ENCODE measurements around the gene STMN3.

Gene STMN3

DNA sequence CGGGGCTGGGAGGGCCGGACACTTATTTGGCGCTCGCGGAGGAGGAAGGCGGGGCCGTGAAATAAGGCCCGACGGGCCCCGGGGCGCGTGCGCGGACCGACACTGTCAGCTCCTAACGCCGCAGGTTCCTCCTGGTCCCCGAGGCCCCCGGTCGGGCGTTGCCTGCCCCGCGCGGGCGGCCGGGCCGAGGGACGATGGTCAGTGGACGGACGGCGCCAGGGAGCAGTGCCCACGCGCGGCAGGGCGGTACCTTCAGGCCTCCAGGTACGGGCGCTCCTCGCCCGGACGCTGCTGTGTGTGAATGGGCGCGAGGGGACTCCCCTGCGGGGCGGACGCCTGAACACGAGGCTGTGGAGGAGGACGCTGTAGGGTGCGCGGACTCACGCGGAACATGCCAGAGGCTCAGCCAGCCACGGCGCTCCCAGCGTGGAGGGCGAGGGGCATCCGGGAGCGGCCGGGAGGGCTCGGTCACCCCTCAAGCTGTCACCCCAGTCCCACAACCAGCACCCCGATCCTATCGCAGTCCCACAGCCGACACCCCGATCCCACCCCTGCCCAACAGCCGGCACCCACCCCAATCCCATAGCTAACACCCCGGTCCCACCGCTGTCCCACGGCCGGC lies 26.0 kb downstream of the STMN3 start (continued):
- TF ChIP-seq, protein P1, sequence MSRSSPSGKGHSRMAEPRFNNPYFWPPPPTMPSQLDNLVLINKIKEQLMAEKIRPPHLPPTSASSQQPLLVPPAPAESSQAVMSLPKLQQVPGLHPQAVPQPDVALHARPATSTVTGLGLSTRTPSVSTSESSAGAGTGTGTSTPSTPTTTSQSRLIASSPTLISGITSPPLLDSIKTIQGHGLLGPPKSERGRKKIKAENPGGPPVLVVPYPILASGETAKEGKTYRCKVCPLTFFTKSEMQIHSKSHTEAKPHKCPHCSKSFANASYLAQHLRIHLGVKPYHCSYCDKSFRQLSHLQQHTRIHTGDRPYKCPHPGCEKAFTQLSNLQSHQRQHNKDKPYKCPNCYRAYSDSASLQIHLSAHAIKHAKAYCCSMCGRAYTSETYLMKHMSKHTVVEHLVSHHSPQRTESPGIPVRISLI (tag by site-specific recombination; IDR thresholded peaks at IDR 0.05): no peak
- TF ChIP-seq ZNF280C (tag by site-specific recombination; IDR thresholded peaks at IDR 0.05) (no peak), ZNF426 (tag by site-specific recombination; IDR thresholded peaks at IDR 0.05) (no peak), ZNF654 (tag by site-specific recombination; IDR thresholded peaks at IDR 0.05; ENCODE audit: low read depth) (no peak), ZNF677 (tag by site-specific recombination; IDR thresholded peaks at IDR 0.05) (no peak), ZNF514 (tag by site-specific recombination; IDR thresholded peaks at IDR 0.05) (no peak), ZIC2 (tag by site-specific recombination; IDR thresholded peaks at IDR 0.05) (peak; percentile 86), ZNF621 (tag by site-specific recombination; IDR thresholded peaks at IDR 0.05) (no peak), ZSCAN5A (tag by site-specific recombination; IDR thresholded peaks at IDR 0.05) (peak; percentile 92), ZNF664 (tag by site-specific recombination; IDR thresholded peaks at IDR 0.05) (no peak), SCRT1 (tag by site-specific recombination; IDR thresholded peaks at IDR 0.05; ENCODE audit: borderline replicate concordance) (no peak; the same call in 1 of the 2 replicates), ZNF549 (tag by site-specific recombination; IDR thresholded peaks at IDR 0.05) (no peak), EGR2 (tag by site-specific recombination; IDR thresholded peaks at IDR 0.05; ENCODE audit: low read depth) (peak; percentile 51; the same call in 1 of the 2 replicates), ZNF791 (tag by site-specific recombination; IDR thresholded peaks at IDR 0.05) (no peak), MEIS1 (CRISPR knock-in tag; IDR thresholded peaks at IDR 0.05; ENCODE audit: borderline replicate concordance) (no peak), ZNF76 (tag by site-specific recombination; IDR thresholded peaks at IDR 0.05; ENCODE audit: borderline replicate concordance, low read depth) (peak; percentile 71; the same call in 1 of the 2 replicates), ZNF580 (tag by site-specific recombination; IDR thresholded peaks at IDR 0.05) (no peak), ZNF501 (tag by site-specific recombination; IDR thresholded peaks at IDR 0.05) (peak; percentile 75; the same call in 1 of the 2 replicates), ZNF473 (tag by site-specific recombination; IDR thresholded peaks at IDR 0.05) (no peak), ZNF624 (tag by site-specific recombination; IDR thresholded peaks at IDR 0.05) (no peak)
- TF ChIP-seq, protein P2, sequence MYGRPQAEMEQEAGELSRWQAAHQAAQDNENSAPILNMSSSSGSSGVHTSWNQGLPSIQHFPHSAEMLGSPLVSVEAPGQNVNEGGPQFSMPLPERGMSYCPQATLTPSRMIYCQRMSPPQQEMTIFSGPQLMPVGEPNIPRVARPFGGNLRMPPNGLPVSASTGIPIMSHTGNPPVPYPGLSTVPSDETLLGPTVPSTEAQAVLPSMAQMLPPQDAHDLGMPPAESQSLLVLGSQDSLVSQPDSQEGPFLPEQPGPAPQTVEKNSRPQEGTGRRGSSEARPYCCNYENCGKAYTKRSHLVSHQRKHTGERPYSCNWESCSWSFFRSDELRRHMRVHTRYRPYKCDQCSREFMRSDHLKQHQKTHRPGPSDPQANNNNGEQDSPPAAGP (tag by site-specific recombination; IDR thresholded peaks at IDR 0.05): peak; percentile 73
- TF ChIP-seq, protein P3, sequence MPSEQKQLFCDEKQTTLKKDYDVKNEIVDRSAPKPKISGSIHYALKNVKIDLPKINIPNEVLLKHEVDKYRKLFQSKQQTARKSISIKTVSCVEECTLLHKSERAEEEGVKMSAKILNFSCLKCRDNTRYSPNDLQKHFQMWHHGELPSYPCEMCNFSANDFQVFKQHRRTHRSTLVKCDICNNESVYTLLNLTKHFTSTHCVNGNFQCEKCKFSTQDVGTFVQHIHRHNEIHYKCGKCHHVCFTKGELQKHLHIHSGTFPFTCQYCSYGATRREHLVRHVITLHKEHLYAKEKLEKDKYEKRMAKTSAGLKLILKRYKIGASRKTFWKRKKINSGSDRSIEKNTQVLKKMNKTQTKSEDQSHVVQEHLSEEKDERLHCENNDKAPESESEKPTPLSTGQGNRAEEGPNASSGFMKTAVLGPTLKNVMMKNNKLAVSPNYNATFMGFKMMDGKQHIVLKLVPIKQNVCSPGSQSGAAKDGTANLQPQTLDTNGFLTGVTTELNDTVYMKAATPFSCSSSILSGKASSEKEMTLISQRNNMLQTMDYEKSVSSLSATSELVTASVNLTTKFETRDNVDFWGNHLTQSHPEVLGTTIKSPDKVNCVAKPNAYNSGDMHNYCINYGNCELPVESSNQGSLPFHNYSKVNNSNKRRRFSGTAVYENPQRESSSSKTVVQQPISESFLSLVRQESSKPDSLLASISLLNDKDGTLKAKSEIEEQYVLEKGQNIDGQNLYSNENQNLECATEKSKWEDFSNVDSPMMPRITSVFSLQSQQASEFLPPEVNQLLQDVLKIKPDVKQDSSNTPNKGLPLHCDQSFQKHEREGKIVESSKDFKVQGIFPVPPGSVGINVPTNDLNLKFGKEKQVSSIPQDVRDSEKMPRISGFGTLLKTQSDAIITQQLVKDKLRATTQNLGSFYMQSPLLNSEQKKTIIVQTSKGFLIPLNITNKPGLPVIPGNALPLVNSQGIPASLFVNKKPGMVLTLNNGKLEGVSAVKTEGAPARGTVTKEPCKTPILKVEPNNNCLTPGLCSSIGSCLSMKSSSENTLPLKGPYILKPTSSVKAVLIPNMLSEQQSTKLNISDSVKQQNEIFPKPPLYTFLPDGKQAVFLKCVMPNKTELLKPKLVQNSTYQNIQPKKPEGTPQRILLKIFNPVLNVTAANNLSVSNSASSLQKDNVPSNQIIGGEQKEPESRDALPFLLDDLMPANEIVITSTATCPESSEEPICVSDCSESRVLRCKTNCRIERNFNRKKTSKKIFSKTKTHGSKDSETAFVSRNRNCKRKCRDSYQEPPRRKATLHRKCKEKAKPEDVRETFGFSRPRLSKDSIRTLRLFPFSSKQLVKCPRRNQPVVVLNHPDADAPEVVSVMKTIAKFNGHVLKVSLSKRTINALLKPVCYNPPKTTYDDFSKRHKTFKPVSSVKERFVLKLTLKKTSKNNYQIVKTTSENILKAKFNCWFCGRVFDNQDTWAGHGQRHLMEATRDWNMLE (tag by site-specific recombination; conservative IDR thresholded peaks at IDR 0.05; ENCODE audit: low read depth): no peak
- TF ChIP-seq, protein P4, sequence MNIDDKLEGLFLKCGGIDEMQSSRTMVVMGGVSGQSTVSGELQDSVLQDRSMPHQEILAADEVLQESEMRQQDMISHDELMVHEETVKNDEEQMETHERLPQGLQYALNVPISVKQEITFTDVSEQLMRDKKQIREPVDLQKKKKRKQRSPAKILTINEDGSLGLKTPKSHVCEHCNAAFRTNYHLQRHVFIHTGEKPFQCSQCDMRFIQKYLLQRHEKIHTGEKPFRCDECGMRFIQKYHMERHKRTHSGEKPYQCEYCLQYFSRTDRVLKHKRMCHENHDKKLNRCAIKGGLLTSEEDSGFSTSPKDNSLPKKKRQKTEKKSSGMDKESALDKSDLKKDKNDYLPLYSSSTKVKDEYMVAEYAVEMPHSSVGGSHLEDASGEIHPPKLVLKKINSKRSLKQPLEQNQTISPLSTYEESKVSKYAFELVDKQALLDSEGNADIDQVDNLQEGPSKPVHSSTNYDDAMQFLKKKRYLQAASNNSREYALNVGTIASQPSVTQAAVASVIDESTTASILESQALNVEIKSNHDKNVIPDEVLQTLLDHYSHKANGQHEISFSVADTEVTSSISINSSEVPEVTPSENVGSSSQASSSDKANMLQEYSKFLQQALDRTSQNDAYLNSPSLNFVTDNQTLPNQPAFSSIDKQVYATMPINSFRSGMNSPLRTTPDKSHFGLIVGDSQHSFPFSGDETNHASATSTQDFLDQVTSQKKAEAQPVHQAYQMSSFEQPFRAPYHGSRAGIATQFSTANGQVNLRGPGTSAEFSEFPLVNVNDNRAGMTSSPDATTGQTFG (tag by site-specific recombination; IDR thresholded peaks at IDR 0.05; ENCODE audit: borderline replicate concordance): no peak
- TF ChIP-seq, protein P5, sequence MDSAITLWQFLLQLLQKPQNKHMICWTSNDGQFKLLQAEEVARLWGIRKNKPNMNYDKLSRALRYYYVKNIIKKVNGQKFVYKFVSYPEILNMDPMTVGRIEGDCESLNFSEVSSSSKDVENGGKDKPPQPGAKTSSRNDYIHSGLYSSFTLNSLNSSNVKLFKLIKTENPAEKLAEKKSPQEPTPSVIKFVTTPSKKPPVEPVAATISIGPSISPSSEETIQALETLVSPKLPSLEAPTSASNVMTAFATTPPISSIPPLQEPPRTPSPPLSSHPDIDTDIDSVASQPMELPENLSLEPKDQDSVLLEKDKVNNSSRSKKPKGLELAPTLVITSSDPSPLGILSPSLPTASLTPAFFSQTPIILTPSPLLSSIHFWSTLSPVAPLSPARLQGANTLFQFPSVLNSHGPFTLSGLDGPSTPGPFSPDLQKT (IDR thresholded peaks at IDR 0.05; ENCODE audit: borderline replicate concordance, low read depth, low read length): no peak

Measured in HEK293 (cell line).